Measurements from ENCODE around the gene GPC2.
"Not testable (repeated sequence)": the region's sequence is repeated elsewhere in the genome, so short reads cannot be mapped to it uniquely, and the experiment has no call there.

Gene GPC2

GRCh38 chr7:100209493-100209892, 32.3 kb upstream of the GPC2 start:
- no peak for TF ChIP-seq CTCF (IDR thresholded peaks at IDR 0.05; ENCODE audit: low read depth, low read length)
- H3K4me3 ChIP-seq (ENCODE audit: low read depth, low read length), result no peak overlapping the region

GRCh38 chr7:100208911-100209408, 31.8 kb upstream of the GPC2 start:
- no peak for TF ChIP-seq CTCF (IDR thresholded peaks at IDR 0.05; ENCODE audit: low read depth, low read length)
- no peak overlapping the region for H3K4me3 ChIP-seq (ENCODE audit: low read depth, low read length)

GRCh38 chr7:100204454-100204853, 27.3 kb upstream of the GPC2 start:
- no peak overlapping the region for H3K4me3 ChIP-seq (ENCODE audit: low read depth, low read length)
- TF ChIP-seq CTCF (IDR thresholded peaks at IDR 0.05; ENCODE audit: low read depth, low read length), result no peak

GRCh38 chr7:100200693-100201092, 23.5 kb upstream of the GPC2 start:
- no peak overlapping the region for H3K4me3 ChIP-seq (ENCODE audit: low read depth, low read length)

GRCh38 chr7:100198266-100198665, 21.1 kb upstream of the GPC2 start:
- H3K4me3 ChIP-seq (ENCODE audit: low read depth, low read length), result no peak overlapping the region
- no peak for TF ChIP-seq CTCF (IDR thresholded peaks at IDR 0.05; ENCODE audit: low read depth, low read length)

More at GRCh38 chr7:100200693-100201092, 23.5 kb upstream of the GPC2 start:
- no peak for TF ChIP-seq CTCF (IDR thresholded peaks at IDR 0.05; ENCODE audit: low read depth, low read length)

- not testable (repeated sequence) for H3K4me3 ChIP-seq (ENCODE audit: low read depth, low read length)
These were observed 18.7 kb upstream of the GPC2 start for GRCh38 chr7:100195901-100196322.

- no peak overlapping the region for H3K4me3 ChIP-seq (ENCODE audit: low read depth, low read length)
- no peak for TF ChIP-seq CTCF (IDR thresholded peaks at IDR 0.05; ENCODE audit: low read depth, low read length)
These were observed 18.0 kb upstream of the GPC2 start for GRCh38 chr7:100195222-100195621.

- no peak overlapping the region for H3K4me3 ChIP-seq (ENCODE audit: low read depth, low read length)
- no peak for TF ChIP-seq CTCF (IDR thresholded peaks at IDR 0.05; ENCODE audit: low read depth, low read length)
These were observed 15.8 kb upstream of the GPC2 start for GRCh38 chr7:100192969-100193368.

- H3K4me3 ChIP-seq (ENCODE audit: low read depth, low read length), result not testable (repeated sequence)
These were observed 15.2 kb upstream of the GPC2 start for GRCh38 chr7:100192281-100192862.
